Transverse colon (tissue), 4 donors: Measurements from ENCODE around the gene LYRM9. TPM values are rescaled to one million over a fixed set of nuclear protein-coding genes. Genes with fewer than 3 reads are reported as not detected.

Source experiments
- DNase-seq: peaks from one replicate; pipeline ENCODE4 v3.0.0-alpha.2; 2019
- H3K27ac ChIP-seq, 4 donors: fragments of 200-600 bp; sonication (generic); 2 replicates each; pipeline ENCODE4 v1.5.1; 2016 to 2018; ENCODE audit warnings: inconsistent platforms in 4 of 4
- H3K27me3 ChIP-seq: fragments of 200-600 bp; sonication (generic); 2 replicates; pipeline ENCODE4 v1.5.1; 2017; ENCODE audit warnings: inconsistent platforms
- H3K36me3 ChIP-seq, 4 donors: fragments of 200-600 bp; sonication (generic); 2 replicates each; pipeline ENCODE4 v1.5.1; 2017 to 2019; ENCODE audit warnings: inconsistent platforms in 4 of 4
- H3K4me1 ChIP-seq, 4 donors: fragments of 200-600 bp; sonication (generic); 2 replicates each; pipeline ENCODE4 v1.5.1; 2017 to 2020; ENCODE audit warnings: inconsistent platforms in 4 of 4
- H3K4me3 ChIP-seq, 4 donors: fragments of 200-600 bp; sonication (generic); 1 replicate in 1 of 4; 2 replicates in 3 of 4; pipeline versions ENCODE4 v1.5.1 to v1.6.1; 2017 to 2019; ENCODE audit warnings: inconsistent platforms in 4 of 4
- H3K9me3 ChIP-seq, 2 donors: fragments of 200-600 bp; sonication (generic); 2 replicates each; pipeline ENCODE4 v1.5.1; 2017 to 2019; ENCODE audit warnings: inconsistent platforms in 2 of 2
- CTCF ChIP-seq, 5 experiments: fragments of 200-600 bp in 3 of 5; fragments of 450-650 bp in 2 of 5; sonication (generic) in 3 of 5; IDR thresholded peaks; 1 replicate in 2 of 5; 2 replicates in 3 of 5; pipeline ENCODE4 v1.5.1; 2016 to 2017; ENCODE audit warnings: antibody characterized with exemption in 5 of 5, inconsistent platforms in 3 of 5, mild to moderate bottlenecking in 2 of 5, moderate library complexity in 1 of 5
- EP300 ChIP-seq: sonication (generic); formaldehyde crosslinking; IDR thresholded peaks from one replicate; pipeline ENCODE4 v1.6.1; 2017; ENCODE audit warnings: antibody characterized with exemption, low read depth
- POLR2A ChIP-seq: fragments of 450-650 bp; IDR thresholded peaks from one replicate; pipeline ENCODE4 v1.6.1; 2016; ENCODE audit warnings: antibody characterized with exemption, mild to moderate bottlenecking, moderate library complexity
- POLR2AphosphoS5 ChIP-seq, 3 donors: sonication (generic); formaldehyde crosslinking; IDR thresholded peaks; one replicate each; pipeline ENCODE4 v1.6.1; 2016; ENCODE audit warnings: antibody characterized with exemption in 3 of 3
- WGBS, 2 donors: methylation state at CpG; one replicate each; pipeline ENCODE4 v1.1.5; 2018; ENCODE audit warnings: low coverage in 1 of 2; 5-methylcytosine and 5-hydroxymethylcytosine counted together
- in situ Hi-C, 4 donors: fragments of 200-750 bp; cut with MboI; loops; one replicate each; pipeline versions ENCODE4 v1.15.0 to v1.15.1; 2017; ENCODE audit warnings: low sequenced_read_pairs in 3 of 4, low pct_ligation_motif_present in 1 of 4, low pct_unique_long_range_greater_than_20kb in 1 of 4
- intact Hi-C: fragments of 100-400 bp; cut with DNase I; formaldehyde crosslinking; loops from one replicate; pipeline ENCODE4 v1.15.1; 2023; ENCODE audit warnings: low total_unique reads
- total RNA-seq, 4 donors: library from RNA; depleted of rRNA; stranded (reverse); fragments of >200 nt; gene quantifications; one replicate each; pipeline ENCODE4 v1.1.0, GENCODE V29; 2016

The LYRM9 gene
- total RNA-seq, 4 donors from 2014 or later: 2.6 to 33.0 (median 12.1) TPM

DNA sequence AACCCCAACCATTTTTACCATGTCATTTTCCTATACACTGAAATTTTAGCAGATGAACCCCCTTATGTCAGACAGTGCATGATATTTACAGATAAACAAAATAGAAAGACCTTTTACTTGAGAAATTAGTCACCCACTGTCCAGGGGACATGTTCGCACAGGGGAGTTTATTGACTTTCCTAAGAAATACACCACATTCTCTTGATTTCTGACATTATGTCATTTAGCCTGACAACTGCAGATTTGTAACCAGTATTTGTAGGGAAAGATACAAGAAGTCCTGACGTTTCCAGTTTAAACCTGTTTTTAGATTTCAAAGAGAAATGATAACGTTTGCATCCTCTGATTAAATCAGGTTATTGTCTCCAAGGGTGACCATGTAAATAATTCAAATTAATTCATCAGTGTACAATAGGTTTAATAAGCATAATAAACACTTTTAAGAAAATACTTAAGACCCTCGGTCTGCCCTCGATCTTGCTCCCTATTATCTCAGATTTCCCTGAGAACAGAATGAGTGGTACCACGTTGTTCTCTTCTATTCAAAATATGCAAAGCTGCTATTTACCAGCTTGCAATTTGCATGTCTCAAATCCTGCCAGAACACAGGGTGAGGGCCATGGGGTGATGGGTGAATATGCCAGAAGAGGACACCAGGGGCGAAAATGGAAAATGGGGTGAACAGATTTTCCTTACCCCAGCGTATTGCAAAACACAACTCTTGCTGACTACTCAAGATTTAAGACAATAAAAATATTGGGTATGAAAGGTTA lies 2.1 kb upstream of the LYRM9 start:
- no peaks in the 10 kb centered on the region for H3K9me3 ChIP-seq
- H3K36me3 ChIP-seq: no peaks in the 10 kb centered on the region
- intact Hi-C loops (no loop called here), in situ Hi-C loops (loop anchor here in 2 of 4 donors (10.0 to 25.0 kb wide), 2 partner anchors 189 to 283 kb away; no protein-coding TSS in a partner anchor)
- 39 to 41% methylated on average over 8 of the region's 8 CpGs for WGBS, 2 donors
- H3K4me1 ChIP-seq: peaks cover 3 to 12% (median 8%) of the 10 kb centered on the region in 4 donors
- H3K27me3 ChIP-seq: peaks cover 5% of the 10 kb centered on the region
- DNase-seq: no peak
- no peak overlapping the region for H3K4me3 ChIP-seq
- TF ChIP-seq POLR2A (no peak), EP300 (no peak), POLR2AphosphoS5 (IDR thresholded peaks at IDR 0.05) (no peak), CTCF (IDR thresholded peaks at IDR 0.05) (no peak)
- H3K27ac ChIP-seq: no peak overlapping the region

DNA sequence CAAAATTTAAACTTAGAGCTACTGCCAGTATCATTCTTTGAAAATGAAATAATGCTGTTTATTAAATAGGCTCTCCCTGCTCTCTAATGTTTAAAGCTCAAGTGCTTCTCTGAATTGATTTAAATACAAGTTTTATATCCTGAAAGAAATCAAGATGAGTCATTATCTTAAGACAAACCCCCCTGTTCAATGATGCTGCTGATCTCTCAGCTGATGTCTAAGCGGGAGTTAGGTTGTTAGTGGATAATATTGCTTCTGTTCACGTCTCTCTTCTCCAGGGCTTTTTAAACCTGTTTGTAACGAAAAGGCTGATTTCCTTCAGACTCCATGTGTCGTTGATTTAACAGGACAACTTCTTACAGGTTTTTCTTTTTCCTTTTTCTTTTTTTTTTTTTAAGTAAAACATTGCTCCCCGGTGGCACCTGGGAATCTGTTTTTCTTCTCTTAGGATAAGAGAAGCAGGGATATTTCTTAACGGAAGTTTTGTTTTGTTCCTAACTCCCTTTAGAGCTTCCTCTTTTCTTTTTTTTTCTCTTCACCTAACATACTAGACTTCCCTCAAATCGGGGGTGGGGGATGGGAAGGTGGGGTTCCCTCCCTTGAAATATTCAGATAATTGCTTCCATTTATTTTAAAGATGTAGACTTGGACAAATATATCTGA lies 807 bp upstream of the LYRM9 start:
- intact Hi-C loops: no loop called here
- TF ChIP-seq CTCF (IDR thresholded peaks at IDR 0.05): no peak
- TF ChIP-seq EP300: no peak
- TF ChIP-seq POLR2A: no peak
- TF ChIP-seq POLR2AphosphoS5 (IDR thresholded peaks at IDR 0.05): no peak
- WGBS, 2 donors: 8 to 21% methylated on average over 7 of the region's 7 CpGs
- Histone ChIP-seq H3K36me3 (no peaks in the 10 kb centered on the region), H3K4me1 (peaks cover 3 to 12% (median 8%) of the 10 kb centered on the region in 4 donors), H3K4me3 (no peak overlapping the region), H3K9me3 (no peaks in the 10 kb centered on the region), H3K27me3 (peaks cover 5% of the 10 kb centered on the region), H3K27ac (no peak overlapping the region)
- no peak for DNase-seq
- in situ Hi-C loops: loop anchor here in 2 of 4 donors (10.0 to 25.0 kb wide), 2 partner anchors 191 to 282 kb away; no protein-coding TSS in a partner anchor

DNA sequence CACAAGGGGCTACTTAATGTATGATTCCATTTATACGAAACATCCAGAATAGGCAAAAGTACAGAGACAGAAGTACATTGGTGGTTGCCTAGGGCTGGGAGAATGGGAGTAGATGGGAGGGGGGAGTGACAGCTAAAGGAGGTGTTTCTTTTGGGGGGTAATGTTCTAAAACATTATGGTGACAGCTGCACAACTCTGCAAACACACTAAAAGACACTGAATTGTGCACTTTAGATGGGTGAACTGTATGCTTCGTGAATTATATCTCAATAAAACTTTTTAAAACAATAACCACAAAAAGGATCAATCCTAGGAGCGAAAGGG lies 661 bp downstream of the LYRM9 start:
- TF ChIP-seq POLR2A (no peak), CTCF (IDR thresholded peaks at IDR 0.05) (no peak), POLR2AphosphoS5 (IDR thresholded peaks at IDR 0.05) (no peak), EP300 (no peak)
- Histone ChIP-seq H3K36me3 (no peaks in the 10 kb centered on the region), H3K9me3 (no peaks in the 10 kb centered on the region), H3K27me3 (peaks cover 5% of the 10 kb centered on the region), H3K27ac (peak overlapping the region; percentile 81 to 88 (median 86)), H3K4me3 (peak overlapping the region; percentile 51 to 73 (median 65)), H3K4me1 (peaks cover 3 to 12% (median 8%) of the 10 kb centered on the region in 4 donors)
- intact Hi-C loops (no loop called here), in situ Hi-C loops (loop anchor here in 2 of 4 donors (10.0 to 25.0 kb wide), 2 partner anchors 192 to 280 kb away; no protein-coding TSS in a partner anchor)
- DNase-seq: no peak
- WGBS, 2 donors: 26 to 32% methylated on average over 3 of the region's 3 CpGs

DNA sequence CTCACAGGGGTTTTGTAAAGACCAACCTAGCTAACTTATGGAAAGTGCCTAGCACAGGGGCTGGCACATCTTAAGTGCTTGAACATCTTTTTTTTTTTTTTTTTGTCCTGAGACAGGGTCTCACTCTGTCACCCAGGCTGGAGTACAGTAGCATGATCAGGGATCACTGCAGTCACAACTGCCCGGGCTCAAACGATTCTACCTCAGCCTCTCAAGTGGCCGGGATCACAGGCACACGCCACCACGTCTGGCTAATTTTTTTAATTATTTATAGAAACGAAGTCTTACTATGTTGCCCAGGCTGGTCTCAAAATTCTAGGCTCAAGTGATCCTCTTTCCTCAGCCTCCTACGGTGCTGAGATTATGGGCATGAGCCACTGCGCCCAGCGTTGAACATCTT lies 1.3 kb downstream of the LYRM9 start:
- Histone ChIP-seq H3K9me3 (no peaks in the 10 kb centered on the region), H3K36me3 (no peaks in the 10 kb centered on the region), H3K4me1 (peaks cover 3 to 12% (median 8%) of the 10 kb centered on the region in 4 donors), H3K27me3 (peaks cover 5% of the 10 kb centered on the region), H3K4me3 (no peak overlapping the region), H3K27ac (no peak overlapping the region)
- TF ChIP-seq POLR2AphosphoS5 (IDR thresholded peaks at IDR 0.05): no peak
- TF ChIP-seq POLR2A: no peak
- no peak for TF ChIP-seq EP300
- no peak for TF ChIP-seq CTCF (IDR thresholded peaks at IDR 0.05)
- intact Hi-C loops (no loop called here), in situ Hi-C loops (loop anchor here in 2 of 4 donors (10.0 to 25.0 kb wide), 2 partner anchors 193 to 280 kb away; no protein-coding TSS in a partner anchor)
- WGBS, 2 donors: 96% methylated on average over 4 to 9 of the region's 9 CpGs
- DNase-seq: no peak
